ENCODE measurements around the gene CLTCL1. TPM values are rescaled to one million over a fixed set of nuclear protein-coding genes. Genes with fewer than 3 reads are reported as not detected.
"Not testable (repeated sequence)": the region's sequence is repeated elsewhere in the genome, so short reads cannot be mapped to it uniquely, and the experiment has no call there.

CLTCL1 gene
- total RNA-seq, 2 experiments from 2014 or later = 0.29 to 0.52 TPM

GRCh38 chr22:19158649-19159048, 132.9 kb downstream of the CLTCL1 start:
- not testable (repeated sequence) for H3K4me1 Mint-ChIP-seq, H3K9me3 Mint-ChIP-seq, H3K4me3 Mint-ChIP-seq, H3K36me3 Mint-ChIP-seq, H3K27ac Mint-ChIP-seq, DNase-seq
- peaks cover 40% of the 10 kb centered on the region for H3K27me3 Mint-ChIP-seq

- peaks cover 60% of the 10 kb centered on the region for H3K27me3 Mint-ChIP-seq
- not testable (repeated sequence) for H3K27ac Mint-ChIP-seq, H3K4me3 Mint-ChIP-seq, H3K9me3 Mint-ChIP-seq, H3K36me3 Mint-ChIP-seq, DNase-seq, H3K4me1 Mint-ChIP-seq
Observed at GRCh38 chr22:19156109-19156508, 135.4 kb downstream of the CLTCL1 start.

GRCh38 chr22:19152942-19153883, 138.3 kb downstream of the CLTCL1 start:
- no peaks in the 10 kb centered on the region for H3K36me3 Mint-ChIP-seq
- H3K27ac Mint-ChIP-seq = no peak overlapping the region
- H3K4me1 Mint-ChIP-seq = peaks cover 5% of the 10 kb centered on the region
- no peak for DNase-seq
- H3K4me3 Mint-ChIP-seq = no peak overlapping the region
- H3K9me3 Mint-ChIP-seq = no peaks in the 10 kb centered on the region
- H3K27me3 Mint-ChIP-seq = peaks cover 66% of the 10 kb centered on the region

GRCh38 chr22:19151329-19152191, 140.0 kb downstream of the CLTCL1 start:
- Mint-ChIP-seq H3K4me1 (peaks cover 5% of the 10 kb centered on the region), H3K36me3 (no peaks in the 10 kb centered on the region), H3K9me3 (no peaks in the 10 kb centered on the region), H3K27me3 (peaks cover 75% of the 10 kb centered on the region), H3K27ac (no peak overlapping the region), H3K4me3 (peak overlapping the region; percentile 61)
- no peak for DNase-seq

- Mint-ChIP-seq H3K4me1 (peaks cover 5% of the 10 kb centered on the region), H3K27me3 (peaks cover 70% of the 10 kb centered on the region), H3K4me3 (peak overlapping the region; percentile 61), H3K36me3 (no peaks in the 10 kb centered on the region), H3K27ac (no peak overlapping the region), H3K9me3 (no peaks in the 10 kb centered on the region)
- no peak for DNase-seq
Observed at GRCh38 chr22:19150482-19151328, 140.8 kb downstream of the CLTCL1 start.

GRCh38 chr22:19149991-19150390, 141.5 kb downstream of the CLTCL1 start, which contains the start of gene GSC2:
GSC2 (minus strand) TSS chr22:19150292; CDS start chr22:19150283, 9 bp downstream.
- peaks cover 5% of the 10 kb centered on the region for H3K4me1 Mint-ChIP-seq

GRCh38 chr22:19149047-19149883, 142.3 kb downstream of the CLTCL1 start:
- H3K9me3 Mint-ChIP-seq = no peaks in the 10 kb centered on the region

More at GRCh38 chr22:19149991-19150390, 141.5 kb downstream of the CLTCL1 start, which contains the start of gene GSC2:
- Mint-ChIP-seq H3K9me3 (no peaks in the 10 kb centered on the region), H3K36me3 (no peaks in the 10 kb centered on the region), H3K4me3 (peak within 1 kb of the TSS; percentile 61), H3K27me3 (peaks cover 68% of the 10 kb centered on the region), H3K27ac (no peak within 1 kb of the TSS)
- no peak for DNase-seq

GRCh38 chr22:19148417-19149046, 143.0 kb downstream of the CLTCL1 start:
- Mint-ChIP-seq H3K36me3 (peaks cover 3% of the 10 kb centered on the region), H3K9me3 (no peaks in the 10 kb centered on the region), H3K27me3 (peaks cover 53% of the 10 kb centered on the region), H3K27ac (no peak overlapping the region), H3K4me3 (no peak overlapping the region), H3K4me1 (peaks cover 8% of the 10 kb centered on the region)
- DNase-seq = no peak

More at GRCh38 chr22:19149047-19149883, 142.3 kb downstream of the CLTCL1 start:
- Mint-ChIP-seq H3K27ac (no peak overlapping the region), H3K4me1 (peaks cover 5% of the 10 kb centered on the region), H3K4me3 (peak overlapping the region; percentile 35), H3K27me3 (peaks cover 61% of the 10 kb centered on the region), H3K36me3 (no peaks in the 10 kb centered on the region)
- peak; percentile 59 for DNase-seq

GRCh38 chr22:19147195-19147780, 144.2 kb downstream of the CLTCL1 start:
- no peak for DNase-seq
- no peak overlapping the region for H3K27ac Mint-ChIP-seq
- H3K36me3 Mint-ChIP-seq = peaks cover 5% of the 10 kb centered on the region
- H3K9me3 Mint-ChIP-seq = no peaks in the 10 kb centered on the region
- peaks cover 43% of the 10 kb centered on the region for H3K27me3 Mint-ChIP-seq
- peaks cover 14% of the 10 kb centered on the region for H3K4me1 Mint-ChIP-seq
- no peak overlapping the region for H3K4me3 Mint-ChIP-seq

- no peak overlapping the region for H3K4me3 Mint-ChIP-seq
- peaks cover 14% of the 10 kb centered on the region for H3K4me1 Mint-ChIP-seq
- H3K9me3 Mint-ChIP-seq = no peaks in the 10 kb centered on the region
- H3K36me3 Mint-ChIP-seq = peaks cover 5% of the 10 kb centered on the region
- DNase-seq = no peak
- peaks cover 35% of the 10 kb centered on the region for H3K27me3 Mint-ChIP-seq
- no peak overlapping the region for H3K27ac Mint-ChIP-seq
Observed at GRCh38 chr22:19146215-19146968, 145.1 kb downstream of the CLTCL1 start.

- peak; percentile 52 for DNase-seq
- H3K4me1 Mint-ChIP-seq = peaks cover 9% of the 10 kb centered on the region
- peak overlapping the region; percentile 97 for H3K27ac Mint-ChIP-seq
- peaks cover 22% of the 10 kb centered on the region for H3K27me3 Mint-ChIP-seq
- H3K36me3 Mint-ChIP-seq = peaks cover 10% of the 10 kb centered on the region
- H3K4me3 Mint-ChIP-seq = peak overlapping the region; percentile 94
- no peaks in the 10 kb centered on the region for H3K9me3 Mint-ChIP-seq
Observed at GRCh38 chr22:19143967-19144400, 147.5 kb downstream of the CLTCL1 start.

GRCh38 chr22:19143212-19143611, 148.3 kb downstream of the CLTCL1 start:
- Mint-ChIP-seq H3K9me3 (no peaks in the 10 kb centered on the region), H3K4me3 (peak overlapping the region; percentile 94), H3K36me3 (peaks cover 10% of the 10 kb centered on the region), H3K4me1 (peaks cover 9% of the 10 kb centered on the region), H3K27me3 (peaks cover 14% of the 10 kb centered on the region), H3K27ac (no peak overlapping the region)
- DNase-seq = no peak
